EL (cell line): Measurements from ENCODE around the gene SETD5.

Experiments
- DNase-seq: peaks from one replicate; pipeline ENCODE4 v3.0.0-alpha.2; 2016

The SETD5 gene

DNA sequence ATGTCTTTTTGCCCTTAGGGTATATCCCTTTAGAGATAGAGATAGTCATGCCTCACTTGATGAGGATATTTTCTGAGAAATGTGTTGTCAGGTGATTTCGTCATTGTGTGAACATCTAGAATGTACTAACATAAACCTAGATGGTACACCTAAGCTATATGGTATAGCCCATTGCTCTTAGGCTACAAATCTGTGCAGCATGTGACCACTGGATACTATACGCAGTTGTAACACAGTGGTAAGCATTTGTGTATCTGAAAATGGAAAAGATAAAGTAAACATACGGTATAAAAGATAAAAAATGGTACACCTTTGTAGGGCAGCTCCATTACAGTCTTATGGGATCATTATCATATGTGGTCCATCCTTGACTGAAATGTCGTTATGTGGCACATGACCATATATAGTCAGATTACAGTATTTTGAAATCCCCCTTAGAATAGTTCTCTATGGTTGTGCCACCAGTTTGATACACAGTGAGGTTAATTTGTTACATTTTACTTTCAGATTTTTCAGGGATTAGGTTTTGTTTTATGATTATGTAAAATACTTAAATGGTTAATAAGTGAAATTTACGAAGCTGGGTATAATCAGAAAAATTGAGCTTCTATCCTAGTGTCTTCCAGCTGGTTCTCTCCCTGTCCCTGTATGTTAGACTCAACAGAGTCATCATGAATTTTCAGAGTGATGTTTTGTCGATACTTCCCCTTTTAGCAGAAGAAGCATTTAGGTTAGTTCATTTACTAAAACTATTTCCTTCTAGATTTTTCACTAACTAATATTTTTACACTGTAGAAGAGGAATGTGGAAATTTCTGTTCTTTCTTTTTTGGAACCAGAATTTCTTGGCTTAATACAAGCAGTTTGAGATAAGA, 12.8 kb downstream of the SETD5 start:
- no peak for DNase-seq

DNA sequence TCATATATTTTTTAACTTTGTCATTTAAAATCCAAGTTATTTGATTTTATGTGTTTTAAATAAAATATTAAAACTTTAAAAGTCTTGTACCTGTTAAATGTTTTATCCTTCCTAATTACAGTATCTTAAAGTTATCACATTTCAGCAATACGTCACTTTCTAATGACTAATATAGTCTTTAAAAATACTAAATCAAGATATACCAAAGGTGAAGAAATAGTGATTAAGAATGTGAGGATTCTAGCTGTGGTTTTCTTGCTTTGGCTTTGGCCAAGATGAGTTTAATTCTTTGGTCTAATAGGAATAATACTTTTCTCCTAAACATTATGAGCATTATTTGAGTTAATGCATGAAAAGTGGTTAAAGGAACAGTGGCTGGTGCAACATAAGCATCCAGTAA, 13.9 kb downstream of the SETD5 start:
- DNase-seq, result no peak

DNA sequence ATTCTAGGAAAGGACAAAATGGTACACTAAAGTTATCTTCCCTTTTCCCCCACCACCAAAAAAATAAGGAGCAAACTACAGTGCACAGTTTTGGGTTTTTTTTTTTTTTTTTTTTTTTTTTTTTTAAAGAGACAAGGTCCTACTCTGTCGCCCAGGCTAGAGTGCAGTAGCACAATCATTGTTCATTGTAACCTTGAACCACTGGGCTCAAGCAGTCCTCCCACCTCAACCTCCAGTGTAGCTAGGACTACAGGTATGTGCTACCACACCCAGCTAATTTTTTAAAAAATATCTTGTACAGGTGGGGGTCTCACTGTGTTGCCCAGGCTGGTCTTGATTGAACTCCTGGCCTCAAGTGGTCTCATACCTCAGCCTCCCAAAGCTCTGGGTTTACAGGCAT, 14.9 kb downstream of the SETD5 start:
- DNase-seq, result no peak

DNA sequence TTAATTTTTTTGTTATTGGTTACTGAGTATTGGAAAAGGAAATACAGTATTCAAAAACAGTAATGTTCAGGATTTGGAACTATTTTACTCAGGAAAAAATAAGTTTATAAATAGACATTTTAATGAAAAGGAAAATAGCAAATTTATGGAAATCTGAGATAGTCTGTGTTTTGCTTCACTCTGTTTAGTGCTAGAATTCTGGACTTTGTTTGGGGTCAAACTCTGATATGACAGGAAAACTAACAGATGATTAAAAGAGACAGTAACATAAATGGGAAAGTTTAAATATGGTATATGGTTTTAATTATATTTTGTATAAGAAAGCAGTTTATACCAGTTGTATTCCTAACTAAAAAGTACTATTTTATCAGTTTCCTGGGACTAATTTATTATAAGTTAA, 17.4 kb downstream of the SETD5 start:
- DNase-seq, result no peak

DNA sequence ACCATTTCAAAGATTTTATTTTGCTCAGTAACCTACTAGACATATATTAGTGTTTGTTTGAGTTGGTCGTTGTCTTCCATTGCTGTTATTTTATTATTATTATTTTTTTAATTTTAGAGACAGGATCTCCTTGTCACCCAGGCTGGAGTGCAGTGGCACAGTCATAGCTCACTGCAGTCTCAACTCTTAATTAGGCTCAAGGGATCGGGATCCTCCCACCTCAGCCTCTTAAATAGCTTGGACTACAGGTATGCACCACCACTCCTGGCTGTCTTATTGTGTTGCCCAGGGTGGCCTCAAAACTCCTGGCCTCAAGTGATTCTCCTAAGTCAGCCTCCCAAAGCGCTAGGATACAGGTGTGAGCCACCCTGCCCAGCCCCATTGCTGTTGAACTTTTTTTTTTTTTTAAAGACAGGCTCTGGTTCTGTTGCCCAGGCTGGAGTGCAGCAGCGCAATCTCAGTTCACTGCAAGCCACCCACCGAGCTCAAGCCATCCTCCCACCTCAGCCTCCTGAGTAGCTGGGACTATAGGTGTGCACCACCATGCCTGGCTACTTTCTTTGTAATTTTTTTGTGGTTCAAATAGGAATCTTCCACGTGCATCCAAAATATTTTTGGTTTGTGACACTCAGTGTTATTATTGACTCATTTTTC, 18.2 kb downstream of the SETD5 start:
- DNase-seq, result no peak

DNA sequence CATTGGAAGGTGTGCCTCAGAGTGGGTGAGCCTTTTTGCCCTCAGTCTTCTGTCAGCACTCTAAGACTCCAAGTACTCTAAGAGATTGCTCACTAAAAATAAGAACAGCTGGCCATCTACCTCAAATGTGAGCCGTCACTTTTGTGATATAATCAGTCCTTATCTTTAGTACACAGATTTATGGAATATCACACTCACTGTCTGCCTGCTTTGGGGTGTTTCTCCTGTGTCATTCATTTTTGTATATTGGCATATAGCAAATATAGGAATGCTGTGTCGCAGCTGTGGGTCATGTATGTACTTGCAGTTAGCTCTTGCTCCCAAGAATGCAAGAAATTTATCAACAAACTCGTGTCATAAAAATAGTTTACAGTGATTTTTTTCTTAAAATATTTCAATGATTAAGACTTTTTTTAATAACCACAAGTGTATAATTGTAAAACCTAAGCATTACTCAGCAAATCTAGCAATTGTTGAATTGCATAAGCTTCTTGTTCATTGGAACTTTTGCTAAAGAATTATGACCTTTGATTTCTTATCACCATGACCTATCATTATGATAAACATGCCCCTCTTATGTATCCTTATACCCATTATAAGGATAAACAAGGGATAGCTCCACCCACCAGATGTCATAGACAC, 18.8 kb downstream of the SETD5 start:
- DNase-seq, result peak; percentile 46

DNA sequence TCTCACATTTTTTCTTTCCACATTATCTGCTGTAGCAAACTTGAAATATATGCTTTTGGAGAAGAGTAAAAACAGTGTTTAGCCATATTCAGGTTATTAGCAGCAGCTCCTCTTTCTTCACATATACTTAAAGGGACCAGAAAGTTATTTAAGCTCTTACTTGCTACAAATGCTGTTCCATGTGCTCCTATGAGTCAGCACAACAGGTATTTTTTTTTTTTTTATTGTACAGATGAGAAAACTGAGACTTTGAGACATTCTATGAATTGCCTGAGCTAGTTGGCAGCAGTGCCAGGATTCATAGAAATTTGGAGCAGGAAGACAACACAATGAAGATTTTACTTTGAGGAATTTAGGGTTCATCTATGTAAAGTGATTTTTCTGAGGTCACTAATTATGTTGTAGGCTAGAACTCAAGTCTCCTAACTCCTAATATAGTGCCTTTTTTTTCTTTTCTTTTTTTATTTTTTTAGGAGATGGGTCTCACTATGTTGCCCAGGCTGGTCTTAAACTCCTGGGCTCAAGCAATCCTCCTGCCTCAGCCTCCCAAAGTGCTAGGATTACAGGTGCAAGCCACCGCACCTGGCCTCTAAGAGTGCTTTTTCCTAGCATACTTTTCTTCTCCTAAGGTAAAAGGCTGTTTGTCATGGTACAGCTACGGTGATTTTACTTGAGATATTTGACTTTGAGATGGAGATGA, 23.6 kb downstream of the SETD5 start:
- DNase-seq, result peak; percentile 45

DNA sequence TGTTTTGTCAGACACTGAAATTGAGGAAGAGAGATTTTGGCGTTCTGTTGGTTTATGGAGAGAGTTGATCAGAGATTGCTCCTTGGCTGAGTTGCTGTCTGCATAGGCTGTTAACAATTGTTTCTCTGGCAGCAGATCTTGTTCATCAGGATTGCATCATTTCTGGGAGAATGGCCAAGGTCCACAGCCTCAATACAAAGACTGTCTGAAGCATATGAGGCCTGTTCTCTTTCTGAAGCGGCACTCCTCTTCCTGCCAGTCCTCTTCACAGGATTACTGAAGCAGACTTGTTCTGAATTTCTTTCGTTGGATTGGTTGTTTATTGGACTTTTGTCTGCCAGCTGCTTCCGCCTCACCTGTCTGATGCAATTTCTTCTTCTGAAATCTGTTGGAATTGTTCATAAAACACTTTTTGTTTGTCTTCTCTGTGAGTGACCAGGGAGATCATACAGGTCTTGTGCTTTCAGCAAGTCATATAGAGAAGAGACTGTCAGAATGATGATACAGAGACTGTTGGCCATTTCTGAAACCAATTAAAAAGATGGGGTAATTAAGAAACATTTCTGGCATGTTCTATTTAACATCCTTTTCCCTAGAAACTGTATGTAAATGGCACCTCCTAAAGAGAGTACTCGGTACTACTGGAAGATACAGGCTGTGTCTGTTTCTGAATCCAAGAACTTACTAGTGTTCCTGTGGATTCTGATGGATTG, 25.5 kb downstream of the SETD5 start:
- peak; percentile 96 for DNase-seq

DNA sequence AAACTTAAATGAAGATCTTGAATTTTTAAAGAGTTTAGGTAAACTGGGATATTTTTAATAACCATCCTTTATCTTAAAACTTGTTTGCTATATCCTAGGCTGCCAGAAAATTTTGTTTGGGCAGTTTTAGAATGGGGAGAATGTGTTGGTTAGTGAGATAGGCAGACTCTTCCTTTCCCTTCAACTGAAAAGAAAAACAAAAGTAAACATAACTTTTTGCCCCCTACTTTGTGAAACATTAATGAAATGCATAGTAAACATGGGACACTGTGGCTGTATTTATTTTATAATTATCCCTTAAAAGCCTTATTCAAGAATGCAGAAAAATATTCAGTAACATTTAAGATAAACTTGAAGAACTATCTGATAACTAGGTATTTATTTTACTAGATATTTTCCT, 31.0 kb downstream of the SETD5 start:
- DNase-seq, result no peak

DNA sequence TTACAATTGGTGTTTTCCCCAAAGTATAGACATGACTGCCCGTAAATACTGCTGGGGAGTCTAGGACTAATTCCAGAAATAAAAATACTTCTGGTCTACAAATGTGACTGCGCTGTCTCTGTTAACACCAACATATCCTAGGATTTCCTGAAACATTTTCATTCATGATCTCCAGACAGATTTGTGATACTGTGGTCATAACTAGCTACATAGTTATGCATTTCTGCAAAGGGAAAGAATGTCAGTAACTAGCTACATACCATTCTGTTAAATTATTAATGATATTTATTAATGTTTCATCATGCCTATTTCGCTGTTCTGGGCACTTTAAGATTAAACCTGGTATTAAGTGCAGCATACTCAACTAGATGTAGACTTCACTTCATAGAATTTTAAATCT, 33.3 kb downstream of the SETD5 start:
- no peak for DNase-seq

DNA sequence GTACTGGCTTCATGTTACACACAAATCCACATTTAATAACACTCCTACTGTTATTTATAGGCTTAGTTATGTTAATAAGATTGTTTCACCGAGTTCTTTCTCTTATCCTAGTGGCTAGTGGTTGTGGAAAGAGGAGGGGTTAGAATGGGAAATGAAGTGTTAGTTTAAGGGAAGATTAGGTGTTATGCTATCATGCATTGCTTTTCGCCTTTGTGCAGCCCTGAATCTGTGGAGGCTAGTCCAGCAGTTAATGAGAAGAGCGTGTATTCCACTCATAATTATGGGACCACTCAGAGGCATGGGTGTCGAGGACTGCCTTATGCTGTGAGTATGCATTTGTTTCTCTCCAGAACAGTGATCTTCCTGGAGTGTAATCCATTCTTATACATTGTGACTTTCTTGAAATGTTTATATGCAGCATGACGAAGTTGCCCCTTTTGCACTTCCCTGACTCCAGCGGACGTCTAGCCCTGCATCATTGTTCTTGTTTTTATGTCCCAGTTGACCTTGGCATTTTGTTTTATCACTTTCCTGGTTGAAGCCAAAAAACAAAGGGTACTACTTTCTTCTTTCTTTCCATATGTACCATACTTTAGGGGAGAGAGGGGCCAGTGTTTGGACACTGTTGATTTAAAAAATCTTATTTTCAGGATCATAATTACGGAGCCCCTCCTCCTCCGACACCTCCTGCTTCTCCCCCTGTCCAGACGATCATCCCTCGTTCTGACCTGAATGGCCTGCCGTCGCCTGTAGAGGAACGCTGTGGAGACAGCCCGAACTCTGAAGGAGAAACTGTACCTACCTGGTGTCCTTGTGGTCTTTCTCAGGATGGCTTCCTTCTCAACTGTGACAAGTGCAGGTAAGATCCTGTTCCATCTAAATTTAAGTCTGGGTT, 36.5 kb downstream of the SETD5 start:
- no peak for DNase-seq

DNA sequence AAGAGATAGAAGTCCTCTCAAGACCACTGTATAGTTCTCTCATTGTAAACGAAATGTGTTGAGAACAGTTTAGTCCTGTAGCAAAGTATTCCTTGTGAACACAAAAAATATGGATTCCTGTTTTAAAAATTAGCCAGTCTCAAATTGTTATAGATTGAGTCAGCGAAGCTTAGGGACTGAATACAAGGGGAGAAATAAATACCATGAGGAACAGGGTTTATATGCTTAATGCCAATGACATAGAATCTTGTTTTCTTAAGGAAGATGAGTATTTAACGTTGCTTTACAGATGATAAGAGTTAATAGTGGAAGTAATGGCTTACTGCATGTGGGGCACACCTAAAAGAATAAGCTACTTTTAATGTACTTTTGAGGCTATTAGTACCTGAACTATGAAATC, 37.9 kb downstream of the SETD5 start:
- DNase-seq, result peak; percentile 19

DNA sequence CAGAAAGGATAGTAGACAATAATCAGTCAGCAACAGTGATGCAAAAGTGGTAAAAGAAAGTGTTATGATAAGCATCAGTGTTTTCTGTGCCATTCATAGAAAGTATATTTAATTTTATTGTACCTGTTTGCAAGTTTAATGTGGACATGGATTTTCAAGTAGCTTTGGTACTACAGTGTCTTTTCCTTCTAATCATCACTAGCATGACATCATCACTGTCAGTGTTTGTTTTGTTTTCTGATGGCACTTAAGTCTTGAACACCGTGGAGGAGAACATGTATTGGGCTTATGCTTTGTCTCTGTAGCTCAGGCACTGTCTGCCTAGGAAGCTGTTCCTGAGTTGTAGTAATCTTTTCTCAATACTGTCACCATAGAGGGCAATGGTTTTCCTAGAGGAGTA, 41.9 kb downstream of the SETD5 start:
- DNase-seq, result peak; percentile 17

DNA sequence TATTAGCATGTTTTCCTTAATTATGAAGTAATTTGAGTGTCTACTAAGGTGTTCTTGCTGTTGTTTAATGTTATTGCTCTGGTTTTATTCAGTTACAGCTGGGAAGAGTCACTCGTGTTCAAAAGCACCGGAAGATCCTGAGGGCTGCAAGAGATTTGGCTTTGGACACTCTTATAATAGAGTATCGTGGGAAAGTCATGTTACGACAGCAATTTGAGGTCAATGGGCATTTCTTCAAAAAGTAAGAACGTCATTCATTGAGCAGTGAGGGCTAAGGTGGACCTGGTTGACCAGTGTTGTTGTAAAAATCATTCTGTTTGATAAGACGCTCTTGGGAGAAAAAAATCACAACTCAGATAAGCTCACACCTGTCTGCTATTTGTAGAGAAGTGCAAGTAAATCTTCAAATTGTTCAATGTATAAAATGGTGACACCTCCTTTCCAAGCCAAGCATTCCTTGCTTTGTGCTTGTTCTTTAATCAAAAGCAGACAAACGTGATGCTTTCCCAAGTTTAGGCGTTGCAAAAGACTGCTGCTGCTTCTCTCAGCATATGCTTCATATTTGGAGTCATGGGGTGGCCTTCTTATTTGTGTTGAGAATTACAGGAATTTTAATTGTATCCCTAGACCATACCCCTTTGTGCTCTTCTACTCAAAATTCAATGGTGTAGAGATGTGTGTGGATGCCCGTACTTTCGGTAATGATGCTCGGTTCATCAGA, 44.2 kb downstream of the SETD5 start:
- DNase-seq, result no peak

DNA sequence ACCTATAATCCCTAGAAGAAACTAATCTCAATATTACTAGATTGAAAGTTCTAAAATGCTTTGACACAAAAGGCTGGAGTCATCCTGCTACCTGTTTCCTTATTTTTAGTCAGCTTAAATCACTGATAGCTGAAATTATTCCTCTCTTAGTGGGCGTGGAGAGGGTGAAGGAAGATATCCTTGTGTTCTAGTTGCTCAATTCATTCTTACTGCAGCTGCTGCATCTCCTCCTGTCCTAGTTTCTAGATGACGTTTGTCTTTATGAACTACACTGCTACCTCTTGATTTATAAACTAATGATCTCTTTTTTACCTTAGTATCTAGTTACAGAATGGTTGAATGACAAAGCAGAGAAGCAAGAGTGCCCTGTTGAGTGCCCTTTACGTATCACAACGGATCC, 50.7 kb downstream of the SETD5 start:
- no peak for DNase-seq

DNA sequence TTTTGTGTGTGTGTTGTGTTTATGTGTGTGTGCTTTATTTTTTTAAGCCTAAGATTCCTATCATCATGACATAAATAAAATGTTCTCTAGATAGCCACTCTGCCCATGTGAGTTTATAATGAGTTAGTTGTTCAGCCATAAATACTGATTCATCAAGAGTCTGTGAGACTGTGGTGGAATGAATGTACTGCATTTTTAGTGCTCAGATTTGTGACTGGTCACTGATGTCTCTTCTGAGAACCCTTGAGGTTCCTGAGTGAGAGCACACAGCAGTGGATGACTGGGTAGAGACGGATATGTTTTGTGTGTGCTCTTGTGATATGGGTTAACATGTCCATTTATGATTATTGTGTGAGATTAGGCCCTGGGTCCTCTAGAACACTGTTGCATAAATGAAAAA, 51.2 kb downstream of the SETD5 start:
- peak; percentile 5 for DNase-seq

DNA sequence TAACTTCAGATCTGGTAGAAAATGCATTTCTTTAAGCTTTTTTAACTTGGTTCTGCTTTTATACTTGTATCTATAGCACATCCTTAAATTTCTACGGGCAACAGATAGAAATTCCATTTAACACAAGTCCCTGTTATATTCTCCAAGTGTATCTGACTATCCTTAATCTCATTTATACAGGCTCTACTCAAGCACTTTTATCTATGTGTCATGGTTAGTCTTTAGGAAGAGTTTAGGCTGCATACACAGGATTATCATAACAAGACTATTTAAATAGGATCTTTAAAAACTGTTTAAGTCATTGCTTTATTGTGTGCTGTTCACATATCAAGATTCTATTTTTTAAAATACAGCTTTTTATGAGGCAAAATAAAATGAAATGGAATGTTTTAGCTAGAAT, 52.7 kb downstream of the SETD5 start:
- DNase-seq, result no peak

DNA sequence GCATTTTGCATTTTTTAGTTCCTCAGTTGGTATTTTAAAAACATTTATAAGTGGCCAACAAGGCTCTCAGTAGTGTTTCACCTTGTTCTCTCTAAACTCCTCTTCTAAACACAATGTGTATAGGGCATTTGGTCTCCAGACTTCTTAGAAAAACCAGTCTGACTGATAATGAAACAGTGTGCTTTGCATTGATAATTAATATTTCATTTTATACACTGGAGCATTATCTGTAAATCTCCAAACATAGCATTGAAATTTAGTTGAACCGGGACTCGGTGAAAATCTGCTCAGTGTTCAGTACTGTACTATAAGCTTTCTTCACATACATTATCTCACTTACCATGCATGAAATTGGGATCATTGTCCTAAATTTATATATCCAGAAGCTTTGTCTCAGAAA, 53.6 kb downstream of the SETD5 start:
- no peak for DNase-seq

DNA sequence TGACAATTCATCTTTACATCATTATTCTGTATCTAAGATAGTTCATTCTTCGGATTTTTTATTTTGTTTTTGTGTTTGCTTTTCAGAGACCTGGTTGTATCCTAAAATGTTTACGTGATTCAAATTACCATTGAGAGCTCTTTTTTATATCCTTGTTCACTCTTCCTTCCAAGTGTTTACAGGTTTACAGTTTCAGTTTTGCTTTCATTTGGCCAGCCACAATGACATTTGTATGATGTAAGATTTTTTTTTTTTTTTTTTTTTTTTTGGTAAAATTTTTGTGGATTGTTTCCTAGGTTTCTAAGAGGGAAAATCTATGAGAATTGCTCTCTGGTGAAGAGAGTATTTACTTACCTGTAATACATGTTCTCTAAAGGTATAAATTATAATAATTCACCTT, 55.0 kb downstream of the SETD5 start:
- DNase-seq, result peak; percentile 10

DNA sequence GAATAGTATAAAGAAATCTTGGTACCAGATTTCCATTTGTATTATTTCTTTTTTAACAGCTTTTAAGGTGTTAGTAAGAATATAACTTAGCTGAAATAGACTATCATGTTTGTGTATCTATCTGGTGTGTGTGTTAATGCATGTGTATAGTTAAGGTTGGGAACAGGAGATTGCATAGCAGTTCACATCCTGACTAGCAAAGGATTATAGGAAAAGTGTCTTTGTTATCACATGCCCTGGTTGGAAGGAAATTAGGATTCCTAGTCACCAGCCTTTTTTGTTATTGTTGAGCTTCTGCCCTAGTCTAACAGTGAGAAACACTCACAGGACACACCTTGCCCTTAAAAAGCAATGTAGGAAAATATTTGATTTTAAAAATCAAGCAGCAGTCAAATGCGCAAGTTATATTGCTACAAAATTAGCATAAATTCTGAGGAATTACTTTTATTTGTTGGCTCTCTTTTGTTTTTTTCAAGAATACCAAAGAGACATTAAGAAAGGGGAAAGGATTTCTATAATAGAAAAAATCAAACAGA, 58.2 kb downstream of the SETD5 start:
- DNase-seq, result no peak

DNA sequence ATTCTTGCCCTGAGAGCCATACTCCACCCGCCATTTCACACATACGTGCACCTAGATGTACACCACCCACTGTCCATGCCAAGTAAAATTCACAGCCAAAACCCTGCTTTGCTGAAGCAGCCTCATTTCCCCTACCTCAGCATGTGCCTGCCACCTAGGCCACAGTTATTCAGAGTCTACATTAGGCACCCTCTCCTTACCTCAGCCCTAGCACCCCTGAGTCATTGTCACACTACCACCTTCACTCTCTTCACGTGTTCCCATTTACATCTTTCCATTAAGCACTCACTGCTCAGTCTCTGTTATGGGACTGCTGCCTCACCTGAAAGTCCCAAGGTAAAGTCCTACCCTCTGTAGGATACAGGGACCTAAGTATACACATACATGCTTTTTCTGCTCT, 70.0 kb downstream of the SETD5 start:
- no peak for DNase-seq
